ENCODE data around the gene JPH4.

DNA sequence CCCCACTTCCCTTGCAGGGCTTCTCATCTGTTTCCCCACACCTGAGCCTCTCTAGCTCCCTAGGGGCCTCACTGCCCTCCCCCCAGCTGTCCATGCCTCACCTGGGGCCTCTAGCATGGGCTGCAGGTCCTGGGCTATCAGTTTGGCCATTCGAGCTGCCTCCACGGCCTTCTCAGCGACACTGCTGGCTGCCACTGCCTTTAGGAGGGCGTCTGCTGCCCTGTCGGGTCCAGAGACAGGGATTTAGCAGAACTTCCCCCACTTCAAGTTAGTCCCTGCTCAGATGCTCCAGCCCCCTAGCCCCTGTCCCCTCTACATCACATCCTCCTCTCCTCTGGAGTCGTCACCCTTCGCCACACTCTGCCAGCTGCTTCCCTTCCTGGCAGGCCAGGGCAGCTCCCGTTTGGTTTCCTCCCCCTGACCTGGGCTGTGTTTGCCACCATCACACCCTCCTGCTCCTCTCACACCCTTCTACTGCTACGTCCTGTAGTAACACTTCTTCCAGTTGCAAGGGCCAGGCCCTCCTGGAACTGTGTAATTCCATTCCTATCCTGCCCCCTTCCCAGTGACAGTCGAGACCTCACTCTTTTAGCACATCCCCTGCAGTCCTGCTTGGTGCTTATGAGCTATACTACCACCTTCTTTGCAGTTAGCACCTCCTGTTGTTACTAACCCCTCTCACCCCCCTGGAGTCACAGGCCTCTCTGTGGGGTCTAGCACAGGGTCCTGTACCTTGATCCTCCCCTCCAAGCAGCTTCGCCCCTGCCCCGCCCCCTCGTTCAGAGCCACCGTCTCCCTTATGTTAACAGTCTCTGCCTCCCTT, 6.7 kb downstream of the JPH4 start:
- TF ChIP-seq, protein P1, sequence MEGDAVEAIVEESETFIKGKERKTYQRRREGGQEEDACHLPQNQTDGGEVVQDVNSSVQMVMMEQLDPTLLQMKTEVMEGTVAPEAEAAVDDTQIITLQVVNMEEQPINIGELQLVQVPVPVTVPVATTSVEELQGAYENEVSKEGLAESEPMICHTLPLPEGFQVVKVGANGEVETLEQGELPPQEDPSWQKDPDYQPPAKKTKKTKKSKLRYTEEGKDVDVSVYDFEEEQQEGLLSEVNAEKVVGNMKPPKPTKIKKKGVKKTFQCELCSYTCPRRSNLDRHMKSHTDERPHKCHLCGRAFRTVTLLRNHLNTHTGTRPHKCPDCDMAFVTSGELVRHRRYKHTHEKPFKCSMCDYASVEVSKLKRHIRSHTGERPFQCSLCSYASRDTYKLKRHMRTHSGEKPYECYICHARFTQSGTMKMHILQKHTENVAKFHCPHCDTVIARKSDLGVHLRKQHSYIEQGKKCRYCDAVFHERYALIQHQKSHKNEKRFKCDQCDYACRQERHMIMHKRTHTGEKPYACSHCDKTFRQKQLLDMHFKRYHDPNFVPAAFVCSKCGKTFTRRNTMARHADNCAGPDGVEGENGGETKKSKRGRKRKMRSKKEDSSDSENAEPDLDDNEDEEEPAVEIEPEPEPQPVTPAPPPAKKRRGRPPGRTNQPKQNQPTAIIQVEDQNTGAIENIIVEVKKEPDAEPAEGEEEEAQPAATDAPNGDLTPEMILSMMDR (IDR thresholded peaks at IDR 0.05; ENCODE audit: low read depth, low read length), result no peak
- TF ChIP-seq POLR2A (IDR thresholded peaks at IDR 0.05; ENCODE audit: extremely low read depth, insufficient read length), result no peak
